SU-DHL-6 (cell line): Measurements from ENCODE around the gene MAP2K5.

ENCODE experiments used
- H2AFZ ChIP-seq: fragments of 200-600 bp; sonication (generic); 2 replicates; pipeline ENCODE4 v1.6.1; 2014; ENCODE audit warnings: low read depth, mild to moderate bottlenecking, moderate library complexity, mixed read lengths, antibody characterized with exemption, low read length; ENCODE audit not compliant: severe bottlenecking
- H3F3A ChIP-seq: fragments of 200-600 bp; shearing (Covaris generic); 2 replicates; pipeline ENCODE4 v1.6.0; 2016; ENCODE audit warnings: antibody characterized with exemption, mild to moderate bottlenecking; ENCODE audit not compliant: insufficient read depth
- H3K27ac ChIP-seq: fragments of 200-600 bp; sonication (generic); 2 replicates; pipeline ENCODE4 v1.5.1; 2016; ENCODE audit warnings: low read depth, mild to moderate bottlenecking, low read length, moderate library complexity, mixed read lengths
- H3K27me3 ChIP-seq: fragments of 200-600 bp; sonication (generic), shearing (Covaris generic); 2 replicates; pipeline ENCODE4 v1.6.0; 2014; ENCODE audit warnings: mild to moderate bottlenecking, low read length
- H3K36me3 ChIP-seq: fragments of 200-600 bp; sonication (generic); 2 replicates; pipeline ENCODE4 v1.6.1; 2014; ENCODE audit warnings: mild to moderate bottlenecking, low read length, mixed read lengths
- H3K4me2 ChIP-seq: fragments of 300-600, 200-600 bp; shearing (Covaris generic), sonication (generic); 2 replicates; pipeline ENCODE4 v1.6.0; 2014; ENCODE audit warnings: low read length, low read depth, mild to moderate bottlenecking; ENCODE audit not compliant: poor library complexity, severe bottlenecking
- H3K4me3 ChIP-seq: fragments of 200-600 bp; sonication (generic); 2 replicates; pipeline ENCODE4 v1.5.1; 2014; ENCODE audit warnings: antibody characterized with exemption, low read length, mild to moderate bottlenecking, mixed read lengths; ENCODE audit not compliant: insufficient read depth, poor library complexity, severe bottlenecking
- H3K79me2 ChIP-seq: fragments of 200-600 bp; sonication (generic); 2 replicates; pipeline ENCODE4 v1.6.1; 2014; ENCODE audit warnings: mild to moderate bottlenecking, low read length, moderate library complexity; ENCODE audit not compliant: insufficient read depth
- H3K9ac ChIP-seq: fragments of 200-600 bp; sonication (generic); 2 replicates; pipeline ENCODE4 v1.7.0; 2014; ENCODE audit warnings: mild to moderate bottlenecking, low read length
- H3K9me2 ChIP-seq: fragments of 200-600 bp; sonication (generic); replicated peaks from 2 replicates; pipeline ENCODE4 v1.6.1; 2014; ENCODE audit warnings: low read length; ENCODE audit not compliant: insufficient read depth
- H3K9me3 ChIP-seq: fragments of 200-600 bp; sonication (generic); 2 replicates; pipeline ENCODE4 v1.6.1; 2014; ENCODE audit warnings: low read length, mixed read lengths; ENCODE audit not compliant: insufficient read depth
- H4K20me1 ChIP-seq: fragments of 200-600 bp; sonication (generic); 2 replicates; pipeline ENCODE4 v1.6.1; 2014; ENCODE audit warnings: low read depth, mild to moderate bottlenecking, antibody characterized with exemption, low read length, moderate library complexity, mixed read lengths
- EZH2phosphoT487 ChIP-seq: fragments of 200-600 bp; sonication (generic), shearing (Covaris generic); conservative IDR thresholded peaks from 2 replicates; pipeline ENCODE4 v1.6.1; 2018; ENCODE audit warnings: mild to moderate bottlenecking, antibody characterized with exemption, low read length, moderate library complexity, mixed read lengths
- TF ChIP-seq, protein P1 (sequence below): fragments of 200-600 bp; sonication (generic); IDR thresholded peaks from one replicate; pipeline ENCODE4 v1.5.1; 2017; ENCODE audit warnings: antibody characterized with exemption, mild to moderate bottlenecking, low read length, moderate library complexity; ENCODE audit not compliant: insufficient read depth, poor library complexity, severe bottlenecking

MAP2K5 gene

GRCh38 chr15:67685008-67685599, 142.6 kb downstream of the MAP2K5 start:
- H3F3A ChIP-seq, result no peaks in the 10 kb centered on the region
- no peaks in the 10 kb centered on the region for H3K79me2 ChIP-seq
- H3K9me3 ChIP-seq, result peaks cover 16% of the 10 kb centered on the region; the same call in 1 of the 2 replicates
- no peak overlapping the region for H2AFZ ChIP-seq
- no peak overlapping the region for H3K4me3 ChIP-seq
- no peak overlapping the region for H3K4me2 ChIP-seq
- no peak overlapping the region for H3K9ac ChIP-seq
- no peaks in the 10 kb centered on the region for H3K27me3 ChIP-seq
- no peak overlapping the region for H3K27ac ChIP-seq
- no peak for TF ChIP-seq EZH2phosphoT487
- TF ChIP-seq, protein P1, sequence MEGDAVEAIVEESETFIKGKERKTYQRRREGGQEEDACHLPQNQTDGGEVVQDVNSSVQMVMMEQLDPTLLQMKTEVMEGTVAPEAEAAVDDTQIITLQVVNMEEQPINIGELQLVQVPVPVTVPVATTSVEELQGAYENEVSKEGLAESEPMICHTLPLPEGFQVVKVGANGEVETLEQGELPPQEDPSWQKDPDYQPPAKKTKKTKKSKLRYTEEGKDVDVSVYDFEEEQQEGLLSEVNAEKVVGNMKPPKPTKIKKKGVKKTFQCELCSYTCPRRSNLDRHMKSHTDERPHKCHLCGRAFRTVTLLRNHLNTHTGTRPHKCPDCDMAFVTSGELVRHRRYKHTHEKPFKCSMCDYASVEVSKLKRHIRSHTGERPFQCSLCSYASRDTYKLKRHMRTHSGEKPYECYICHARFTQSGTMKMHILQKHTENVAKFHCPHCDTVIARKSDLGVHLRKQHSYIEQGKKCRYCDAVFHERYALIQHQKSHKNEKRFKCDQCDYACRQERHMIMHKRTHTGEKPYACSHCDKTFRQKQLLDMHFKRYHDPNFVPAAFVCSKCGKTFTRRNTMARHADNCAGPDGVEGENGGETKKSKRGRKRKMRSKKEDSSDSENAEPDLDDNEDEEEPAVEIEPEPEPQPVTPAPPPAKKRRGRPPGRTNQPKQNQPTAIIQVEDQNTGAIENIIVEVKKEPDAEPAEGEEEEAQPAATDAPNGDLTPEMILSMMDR, result no peak
- H3K36me3 ChIP-seq, result no peaks in the 10 kb centered on the region
- no peaks in the 10 kb centered on the region for H4K20me1 ChIP-seq
- H3K9me2 ChIP-seq, result no peaks in the 10 kb centered on the region

- Histone ChIP-seq H2AFZ (no peak overlapping the region), H3K79me2 (no peaks in the 10 kb centered on the region), H3K9me2 (no peaks in the 10 kb centered on the region), H4K20me1 (no peaks in the 10 kb centered on the region), H3K4me2 (no peak overlapping the region), H3K4me3 (no peak overlapping the region), H3K36me3 (no peaks in the 10 kb centered on the region), H3K27ac (no peak overlapping the region), H3K9ac (no peak overlapping the region), H3F3A (no peaks in the 10 kb centered on the region), H3K9me3 (peaks cover 16% of the 10 kb centered on the region; the same call in 1 of the 2 replicates), H3K27me3 (no peaks in the 10 kb centered on the region)
- no peak for TF ChIP-seq EZH2phosphoT487
- TF ChIP-seq, protein P1, result no peak
These were observed 143.2 kb downstream of the MAP2K5 start for GRCh38 chr15:67685716-67686115.

DNA sequence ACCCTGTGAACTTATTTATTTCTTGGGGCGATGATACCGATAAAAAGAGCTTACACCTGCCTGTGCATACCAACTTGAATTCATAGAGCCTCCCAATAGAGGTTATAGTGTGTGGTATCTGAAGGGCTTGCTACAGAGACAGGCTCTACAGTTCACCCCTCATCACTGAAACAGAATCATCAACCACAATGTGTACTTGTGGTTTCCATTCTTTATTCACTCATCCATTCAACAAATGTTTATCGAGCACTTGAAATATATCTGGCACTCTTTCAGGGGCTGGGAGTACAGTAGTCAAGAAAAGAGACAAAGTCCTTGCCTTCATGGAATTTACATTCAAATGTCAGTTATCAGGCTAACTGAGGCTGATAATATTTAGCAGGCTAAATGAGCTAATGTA, 148.4 kb downstream of the MAP2K5 start:
- 0 out of 2 replicates have a peak, but pooled peaks cover 4% of the 10 kb centered on the region for H3K36me3 ChIP-seq

More for the DNA sequence above, 148.4 kb downstream of the MAP2K5 start:
- no peaks in the 10 kb centered on the region for H4K20me1 ChIP-seq
- H2AFZ ChIP-seq, result no peak overlapping the region
- H3F3A ChIP-seq, result no peaks in the 10 kb centered on the region
- H3K27me3 ChIP-seq, result no peaks in the 10 kb centered on the region
- no peak overlapping the region for H3K4me2 ChIP-seq
- H3K9ac ChIP-seq, result no peak overlapping the region
- H3K79me2 ChIP-seq, result no peaks in the 10 kb centered on the region
- no peak overlapping the region for H3K4me3 ChIP-seq
- no peak for TF ChIP-seq EZH2phosphoT487
- TF ChIP-seq, protein P1, result no peak
- no peaks in the 10 kb centered on the region for H3K9me2 ChIP-seq
- H3K27ac ChIP-seq, result no peak overlapping the region
- H3K9me3 ChIP-seq, result no peaks in the 10 kb centered on the region
